Neural progenitor cell (in vitro differentiated cells): ENCODE data around the gene KAT8.

Experiments
- CTCF ChIP-seq: fragments of 200-600 bp; sonication (generic); IDR thresholded peaks from 2 replicates; pipeline ENCODE4 v1.5.1; 2017; ENCODE audit warnings: antibody characterized with exemption, mild to moderate bottlenecking
- EZH2 ChIP-seq: fragments of 200-600 bp; sonication (generic); IDR thresholded peaks from 2 replicates; pipeline ENCODE4 v1.6.1; 2017; ENCODE audit warnings: antibody characterized with exemption, mild to moderate bottlenecking, moderate library complexity
- EZH2phosphoT487 ChIP-seq: fragments of 200-600 bp; sonication (generic); IDR thresholded peaks from 2 replicates; pipeline ENCODE4 v1.6.1; 2017; ENCODE audit warnings: antibody characterized with exemption

DNA sequence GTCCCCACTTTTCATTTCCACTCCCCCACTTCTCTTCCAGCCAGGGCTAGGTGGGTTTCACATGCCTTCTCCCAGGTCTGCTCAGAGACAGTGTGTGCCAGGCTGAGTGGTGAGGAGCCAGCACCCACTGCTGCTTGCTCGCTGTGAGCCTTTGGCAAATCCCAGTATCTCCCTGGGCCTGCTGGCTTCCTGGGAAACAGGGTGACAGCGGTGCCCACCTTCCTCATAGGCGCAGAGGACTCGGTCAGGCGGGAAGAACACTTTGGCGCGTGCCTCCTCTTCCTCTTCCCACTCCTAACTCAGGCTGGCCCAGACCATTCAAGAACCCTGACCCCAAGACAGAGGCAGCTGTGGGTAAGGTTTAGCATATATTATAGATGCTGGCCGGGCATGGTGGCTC is 28.3 kb upstream of the KAT8 start:
- TF ChIP-seq CTCF = no peak
- TF ChIP-seq EZH2 = no peak
- TF ChIP-seq EZH2phosphoT487 = no peak
